Upper lobe of right lung (tissue), 1 donor: ENCODE data around the gene CSMD2. TPM values are rescaled to one million over a fixed set of nuclear protein-coding genes. Genes with fewer than 3 reads are reported as not detected.

Source experiments
- ATAC-seq: fragments of 200-7000 bp; cut with Tn5 transposase; one replicate; pipeline ENCODE4 v1.9.1; 2020; ENCODE audit warnings: mild to moderate bottlenecking, moderate library complexity
- DNase-seq: peaks from one replicate; pipeline ENCODE4 v3.0.0-alpha.2; 2020
- H3K27ac ChIP-seq: fragments of 200-600 bp; one replicate; pipeline ENCODE4 v1.8.0; 2022
- H3K27me3 ChIP-seq: fragments of 200-600 bp; one replicate; pipeline ENCODE4 v1.8.0; 2022; ENCODE audit warnings: mild to moderate bottlenecking
- H3K36me3 ChIP-seq: fragments of 200-600 bp; one replicate; pipeline ENCODE4 v1.8.0; 2022
- H3K4me1 ChIP-seq: fragments of 200-600 bp; one replicate; pipeline ENCODE4 v1.8.0; 2022
- H3K4me3 ChIP-seq: fragments of 200-600 bp; one replicate; pipeline ENCODE4 v1.8.0; 2022; ENCODE audit warnings: mild to moderate bottlenecking
- H3K9me3 ChIP-seq: fragments of 200-600 bp; one replicate; pipeline ENCODE4 v1.8.0; 2022
- intact Hi-C: fragments of 100-400 bp; cut with DNase I; formaldehyde crosslinking; loops from one replicate; pipeline ENCODE4 v1.11.0; 2022
- total RNA-seq: library from RNA; stranded (reverse); fragmentation: NEBNext Ultra II Directional; extraction: Animal tissue kit (Norgen Biotek cat#: 25700); gene quantifications from one replicate; pipeline ENCODE4 v1.2.1, GENCODE V29; 2021
- TF ChIP-seq, protein P1 (sequence below): fragments of 200-600 bp; IDR thresholded peaks from one replicate; pipeline ENCODE4 v1.8.0; 2022; ENCODE audit warnings: antibody characterized with exemption
- donor health status: DM: no; HTN: yes; CAD: no; lungs with severe emphysema.

Gene CSMD2
- total RNA-seq, 1 donor from 2014 or later = 0.67 TPM

- no peak overlapping the region for H3K4me3 ChIP-seq
- TF ChIP-seq, protein P1, sequence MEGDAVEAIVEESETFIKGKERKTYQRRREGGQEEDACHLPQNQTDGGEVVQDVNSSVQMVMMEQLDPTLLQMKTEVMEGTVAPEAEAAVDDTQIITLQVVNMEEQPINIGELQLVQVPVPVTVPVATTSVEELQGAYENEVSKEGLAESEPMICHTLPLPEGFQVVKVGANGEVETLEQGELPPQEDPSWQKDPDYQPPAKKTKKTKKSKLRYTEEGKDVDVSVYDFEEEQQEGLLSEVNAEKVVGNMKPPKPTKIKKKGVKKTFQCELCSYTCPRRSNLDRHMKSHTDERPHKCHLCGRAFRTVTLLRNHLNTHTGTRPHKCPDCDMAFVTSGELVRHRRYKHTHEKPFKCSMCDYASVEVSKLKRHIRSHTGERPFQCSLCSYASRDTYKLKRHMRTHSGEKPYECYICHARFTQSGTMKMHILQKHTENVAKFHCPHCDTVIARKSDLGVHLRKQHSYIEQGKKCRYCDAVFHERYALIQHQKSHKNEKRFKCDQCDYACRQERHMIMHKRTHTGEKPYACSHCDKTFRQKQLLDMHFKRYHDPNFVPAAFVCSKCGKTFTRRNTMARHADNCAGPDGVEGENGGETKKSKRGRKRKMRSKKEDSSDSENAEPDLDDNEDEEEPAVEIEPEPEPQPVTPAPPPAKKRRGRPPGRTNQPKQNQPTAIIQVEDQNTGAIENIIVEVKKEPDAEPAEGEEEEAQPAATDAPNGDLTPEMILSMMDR = no peak
- no peaks in the 10 kb centered on the region for H3K27me3 ChIP-seq
- H3K9me3 ChIP-seq = no peaks in the 10 kb centered on the region
- H3K36me3 ChIP-seq = no peaks in the 10 kb centered on the region
- DNase-seq (no peak), ATAC-seq (no peak)
- intact Hi-C loops = no loop called here
- H3K4me1 ChIP-seq = no peaks in the 10 kb centered on the region
- no peak overlapping the region for H3K27ac ChIP-seq
Measured at GRCh38 chr1:33946836-33947235, 218.2 kb downstream of the CSMD2 start.

DNA sequence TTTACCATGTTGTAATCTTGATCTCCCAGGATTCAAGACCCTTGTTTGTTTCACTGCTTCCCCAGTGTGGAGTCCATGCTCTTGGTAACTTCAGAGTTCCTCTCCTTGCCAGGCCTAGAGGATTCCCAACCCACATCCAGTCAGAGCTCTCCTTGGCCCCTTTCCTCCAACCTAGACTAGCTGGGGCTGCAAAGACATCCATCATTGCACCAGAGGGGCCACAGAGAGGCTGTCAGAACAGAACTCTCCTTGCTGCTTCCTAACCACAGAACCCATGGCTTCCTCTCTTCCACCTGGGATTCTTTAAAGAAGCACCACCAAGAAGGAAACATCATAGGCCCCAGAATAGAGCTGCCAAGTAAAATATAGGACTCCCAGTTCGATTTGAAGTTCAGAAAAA is 220.2 kb downstream of the CSMD2 start:
- H3K36me3 ChIP-seq = no peaks in the 10 kb centered on the region
- no peak for DNase-seq
- H3K27me3 ChIP-seq = no peaks in the 10 kb centered on the region
- TF ChIP-seq, protein P1 = no peak
- intact Hi-C loops = no loop called here
- no peaks in the 10 kb centered on the region for H3K4me1 ChIP-seq
- H3K9me3 ChIP-seq = no peaks in the 10 kb centered on the region
- ATAC-seq = no peak
- no peak overlapping the region for H3K27ac ChIP-seq
- H3K4me3 ChIP-seq = no peak overlapping the region

GRCh38 chr1:33943978-33944377 is 221.1 kb downstream of the CSMD2 start:
- Histone ChIP-seq H3K4me3 (no peak overlapping the region), H3K27me3 (no peaks in the 10 kb centered on the region), H3K4me1 (no peaks in the 10 kb centered on the region), H3K36me3 (no peaks in the 10 kb centered on the region), H3K9me3 (no peaks in the 10 kb centered on the region), H3K27ac (no peak overlapping the region)
- ATAC-seq (no peak), DNase-seq (no peak)
- TF ChIP-seq, protein P1 = no peak
- intact Hi-C loops = no loop called here

DNA sequence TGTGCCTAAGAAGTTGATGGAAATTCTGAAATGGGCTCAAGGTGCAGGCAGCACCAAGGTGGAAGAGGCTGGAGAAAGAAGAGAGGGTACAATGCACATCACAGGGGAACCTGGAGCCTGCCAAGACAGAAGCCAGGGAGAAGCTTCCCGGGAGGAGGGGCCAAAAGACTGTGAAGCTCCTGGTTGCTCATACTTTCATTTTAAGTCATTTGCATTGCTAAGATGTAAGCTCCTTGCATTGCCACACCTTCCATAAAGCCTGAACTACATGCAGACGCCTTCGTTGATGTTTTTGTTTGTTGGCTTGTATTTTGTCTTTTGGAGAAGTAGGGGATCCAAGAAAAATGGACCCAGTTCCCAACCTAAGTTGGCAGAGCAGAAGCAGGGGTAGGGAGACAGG is 232.2 kb downstream of the CSMD2 start:
- H3K36me3 ChIP-seq = no peaks in the 10 kb centered on the region
- DNase-seq (no peak), ATAC-seq (no peak)
- no peaks in the 10 kb centered on the region for H3K9me3 ChIP-seq
- TF ChIP-seq, protein P1 = no peak
- no peaks in the 10 kb centered on the region for H3K27me3 ChIP-seq
- no peak overlapping the region for H3K4me3 ChIP-seq
- no peak overlapping the region for H3K27ac ChIP-seq
- intact Hi-C loops = no loop called here
- no peaks in the 10 kb centered on the region for H3K4me1 ChIP-seq

DNA sequence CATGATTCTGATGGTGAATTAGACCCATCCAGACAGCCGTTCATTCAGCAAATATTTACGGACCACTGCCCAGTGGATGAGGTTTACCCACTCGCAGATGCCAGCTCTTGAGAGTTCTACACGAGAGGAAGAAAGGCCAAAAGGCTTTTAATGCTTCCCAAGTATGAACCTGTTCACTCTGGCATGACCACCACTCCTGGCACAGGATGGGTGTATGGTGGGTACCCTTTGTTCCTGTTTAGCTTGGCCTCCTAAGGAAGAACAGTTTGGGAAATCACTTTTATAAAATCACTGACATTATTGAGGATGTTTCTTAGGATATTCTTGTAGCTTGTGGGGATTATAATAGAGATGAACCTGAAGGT is 233.9 kb downstream of the CSMD2 start:
- ATAC-seq = no peak
- Histone ChIP-seq H3K4me1 (no peaks in the 10 kb centered on the region), H3K36me3 (no peaks in the 10 kb centered on the region), H3K9me3 (no peaks in the 10 kb centered on the region), H3K27ac (no peak overlapping the region), H3K27me3 (no peaks in the 10 kb centered on the region), H3K4me3 (no peak overlapping the region)
- DNase-seq = no peak
- TF ChIP-seq, protein P1 = no peak
- intact Hi-C loops = no loop called here
